Measurements from ENCODE around the gene GNG12. TPM values are rescaled to one million over a fixed set of nuclear protein-coding genes. Genes with fewer than 3 reads are reported as not detected.

GNG12 gene
- polyA plus RNA-seq, 1 donor (not counting 4 experiments of a cell fraction or from before 2014, with no cell fraction given), result 208 TPM

- Histone ChIP-seq H3K4me2 (ENCODE audit: control insufficient read depth, extremely low read depth, insufficient read depth, low read depth, low read length) (peak overlapping the region; percentile 88), H3K4me1 (ENCODE audit: control insufficient read depth, extremely low read depth, insufficient read depth, low read length) (peaks cover 45% of the 10 kb centered on the region), H3K9ac (ENCODE audit: control insufficient read depth, extremely low read depth, insufficient read depth, low read length) (peak overlapping the region; percentile 75), H3K9me1 (ENCODE audit: control insufficient read depth, extremely low read depth, insufficient read depth, low read length) (peaks cover 4% of the 10 kb centered on the region), H3K4me3 (ENCODE audit: control insufficient read depth in 2 of 3, extremely low read depth in 1 of 3, insufficient read depth in 2 of 3, low read depth in 1 of 3, low read length in 3 of 3) (peak overlapping the region in 2 of 3 experiments; percentile 41 to 61), H3K27me3 (ENCODE audit: control insufficient read depth, extremely low read depth, insufficient read depth, low read length) (no peaks in the 10 kb centered on the region), H3K27ac (ENCODE audit: control insufficient read depth, insufficient read depth, low read length) (peak overlapping the region; percentile 91), H2AFZ (ENCODE audit: control insufficient read depth, low read length) (no peak overlapping the region), H3K79me2 (ENCODE audit: control insufficient read depth, insufficient read depth, low read length) (peaks cover 100% of the 10 kb centered on the region), H4K20me1 (ENCODE audit: control insufficient read depth, extremely low read depth, insufficient read depth, low read length) (peaks cover 14% of the 10 kb centered on the region), H3K9me3 (ENCODE audit: control insufficient read depth, low read depth, low read length) (no peaks in the 10 kb centered on the region), H3K36me3 (ENCODE audit: control insufficient read depth in 2 of 2, extremely low read depth in 1 of 2, insufficient read depth in 2 of 2, low read length in 2 of 2) (peaks cover 4 to 5% of the 10 kb centered on the region in 2 experiments)
- dilution Hi-C loops (cut with MboI; ENCODE audit: extremely low pct_ligation_motif_present, low sequenced_read_pairs), result no loop called here
- DNase-seq (ENCODE audit: low read depth, low spot score) (no peak), FAIRE-seq (no peak)
- TF ChIP-seq EZH2 (IDR thresholded peaks at IDR 0.05; ENCODE audit: low read length) (no peak), CTCF (optimal IDR thresholded peaks at IDR 0.05 in 1 of 3, IDR thresholded peaks at IDR 0.05 in 1 of 3, conservative IDR thresholded peaks at IDR 0.05 in 1 of 3; ENCODE audit: extremely low read depth in 1 of 3, insufficient read depth in 2 of 3, low read length in 3 of 3) (no peak)
These were observed 17.2 kb downstream of the GNG12 start for GRCh38 chr1:67816095-67816475.

DNA sequence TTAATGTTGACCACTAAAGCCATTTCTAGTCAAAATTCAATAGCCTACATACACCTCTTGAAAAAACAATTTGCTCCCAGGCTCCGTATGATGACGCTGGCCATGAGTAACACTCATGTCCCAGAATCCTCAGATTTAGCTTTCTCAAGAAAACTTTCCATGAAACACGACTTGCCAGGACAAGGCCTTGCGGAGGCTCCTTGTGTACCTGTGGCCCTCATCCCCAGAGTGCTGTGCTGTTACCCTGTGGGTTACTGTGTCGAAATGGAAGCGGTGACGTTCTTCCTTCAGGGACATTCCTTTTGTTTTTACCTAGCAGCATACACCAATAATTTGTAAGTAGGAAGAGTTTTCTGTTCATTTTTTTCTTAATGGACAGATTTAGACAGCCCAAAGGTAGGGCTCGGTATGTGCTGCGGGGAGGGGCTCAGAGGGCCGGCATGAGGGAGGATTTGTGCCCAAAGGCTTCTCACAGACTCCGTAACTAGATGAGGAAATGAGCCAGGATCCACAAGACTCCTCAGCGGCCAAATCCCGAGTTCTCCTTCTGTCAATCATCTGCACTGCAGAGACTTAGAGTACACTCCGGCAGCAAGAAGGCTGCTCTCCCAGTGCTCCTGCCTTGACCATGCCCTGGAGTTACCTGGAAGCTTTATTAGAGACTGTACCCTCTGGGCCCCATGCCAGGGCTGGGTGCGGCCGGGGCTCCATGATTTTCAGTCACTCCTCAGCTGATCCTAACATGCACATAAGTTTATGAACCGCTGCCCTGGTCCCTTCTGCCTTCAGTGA is 17.8 kb downstream of the GNG12 start:
- H3K9ac ChIP-seq (ENCODE audit: control insufficient read depth, extremely low read depth, insufficient read depth, low read length), result peak overlapping the region; percentile 75
- peak overlapping the region; percentile 91 for H3K27ac ChIP-seq (ENCODE audit: control insufficient read depth, insufficient read depth, low read length)
- H3K79me2 ChIP-seq (ENCODE audit: control insufficient read depth, insufficient read depth, low read length), result peaks cover 100% of the 10 kb centered on the region
- peaks cover 13% of the 10 kb centered on the region for H4K20me1 ChIP-seq (ENCODE audit: control insufficient read depth, extremely low read depth, insufficient read depth, low read length)
- peaks cover 4% of the 10 kb centered on the region for H3K9me1 ChIP-seq (ENCODE audit: control insufficient read depth, extremely low read depth, insufficient read depth, low read length)
- H2AFZ ChIP-seq (ENCODE audit: control insufficient read depth, low read length), result peak overlapping the region; percentile 57
- dilution Hi-C loops (cut with MboI; ENCODE audit: extremely low pct_ligation_motif_present, low sequenced_read_pairs), result no loop called here
- H3K9me3 ChIP-seq (ENCODE audit: control insufficient read depth, low read depth, low read length), result no peaks in the 10 kb centered on the region
- H3K4me1 ChIP-seq (ENCODE audit: control insufficient read depth, extremely low read depth, insufficient read depth, low read length), result peaks cover 45% of the 10 kb centered on the region
- H3K4me3 ChIP-seq (ENCODE audit: control insufficient read depth in 2 of 3, extremely low read depth in 1 of 3, insufficient read depth in 2 of 3, low read depth in 1 of 3, low read length in 3 of 3), result peak overlapping the region; percentile 1 to 61 (median 41)
- H3K4me2 ChIP-seq (ENCODE audit: control insufficient read depth, extremely low read depth, insufficient read depth, low read depth, low read length), result peak overlapping the region; percentile 88
- no peaks in the 10 kb centered on the region for H3K27me3 ChIP-seq (ENCODE audit: control insufficient read depth, extremely low read depth, insufficient read depth, low read length)
- H3K36me3 ChIP-seq (ENCODE audit: control insufficient read depth in 2 of 2, extremely low read depth in 1 of 2, insufficient read depth in 2 of 2, low read length in 2 of 2), result peaks cover 2 to 3% of the 10 kb centered on the region in 2 experiments
- TF ChIP-seq CTCF (optimal IDR thresholded peaks at IDR 0.05 in 1 of 3, IDR thresholded peaks at IDR 0.05 in 1 of 3, conservative IDR thresholded peaks at IDR 0.05 in 1 of 3; ENCODE audit: extremely low read depth in 1 of 3, insufficient read depth in 2 of 3, low read length in 3 of 3) (no peak), EZH2 (IDR thresholded peaks at IDR 0.05; ENCODE audit: low read length) (no peak)
- DNase-seq (ENCODE audit: low read depth, low spot score), result peak; percentile 50
- peak; percentile 96 for FAIRE-seq

All from keratinocyte (primary cell).